GM13976 (cell line): ENCODE measurements around the gene FRMPD3.
"Not testable (repeated sequence)": the region's sequence is repeated elsewhere in the genome, so short reads cannot be mapped to it uniquely, and the experiment has no call there.

Experiments used
- DNase-seq: peaks from one replicate; pipeline ENCODE4 v3.0.0; 2012; ENCODE audit warnings: low spot score
- in situ Hi-C: fragments of 300-500 bp; cut with MboI; formaldehyde crosslinking; loops from one replicate; pipeline ENCODE4 v1.12.0; 2022; ENCODE audit warnings: low sequenced_read_pairs, mixed read lengths, inconsistent platforms; ENCODE audit not compliant: unreplicated experiment
- TF ChIP-seq, protein P1 (sequence below): IDR thresholded peaks from 2 replicates; pipeline ENCODE4 v1.5.1; 2012; ENCODE audit warnings: borderline replicate concordance, mild to moderate bottlenecking; ENCODE audit not compliant: insufficient read depth; ENCODE audit errors: extremely low read depth, missing control alignments, control extremely low read depth

FRMPD3 gene

DNA sequence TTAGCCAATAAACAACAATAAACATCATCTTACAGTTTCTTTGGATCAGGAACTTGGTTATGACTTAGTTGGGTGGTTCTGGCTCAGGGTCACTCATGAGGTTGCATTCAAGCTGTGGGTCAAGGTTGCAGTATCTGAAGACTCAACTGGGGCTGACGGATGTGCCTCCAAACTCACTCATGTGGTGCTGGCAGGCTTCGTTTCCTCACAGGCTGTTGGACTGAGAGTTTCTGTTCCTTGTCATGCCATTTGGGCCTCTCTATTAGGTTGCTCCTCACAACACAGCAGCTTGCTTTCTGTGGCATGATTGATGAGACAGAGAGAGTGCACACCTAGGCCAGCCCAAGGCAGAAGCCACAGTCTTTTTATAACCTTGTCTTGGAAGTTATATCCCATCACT is 20.7 kb downstream of the FRMPD3 start:
- DNase-seq: no peak
- in situ Hi-C loops: no loop called here
- TF ChIP-seq, protein P1, sequence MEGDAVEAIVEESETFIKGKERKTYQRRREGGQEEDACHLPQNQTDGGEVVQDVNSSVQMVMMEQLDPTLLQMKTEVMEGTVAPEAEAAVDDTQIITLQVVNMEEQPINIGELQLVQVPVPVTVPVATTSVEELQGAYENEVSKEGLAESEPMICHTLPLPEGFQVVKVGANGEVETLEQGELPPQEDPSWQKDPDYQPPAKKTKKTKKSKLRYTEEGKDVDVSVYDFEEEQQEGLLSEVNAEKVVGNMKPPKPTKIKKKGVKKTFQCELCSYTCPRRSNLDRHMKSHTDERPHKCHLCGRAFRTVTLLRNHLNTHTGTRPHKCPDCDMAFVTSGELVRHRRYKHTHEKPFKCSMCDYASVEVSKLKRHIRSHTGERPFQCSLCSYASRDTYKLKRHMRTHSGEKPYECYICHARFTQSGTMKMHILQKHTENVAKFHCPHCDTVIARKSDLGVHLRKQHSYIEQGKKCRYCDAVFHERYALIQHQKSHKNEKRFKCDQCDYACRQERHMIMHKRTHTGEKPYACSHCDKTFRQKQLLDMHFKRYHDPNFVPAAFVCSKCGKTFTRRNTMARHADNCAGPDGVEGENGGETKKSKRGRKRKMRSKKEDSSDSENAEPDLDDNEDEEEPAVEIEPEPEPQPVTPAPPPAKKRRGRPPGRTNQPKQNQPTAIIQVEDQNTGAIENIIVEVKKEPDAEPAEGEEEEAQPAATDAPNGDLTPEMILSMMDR: no peak

DNA sequence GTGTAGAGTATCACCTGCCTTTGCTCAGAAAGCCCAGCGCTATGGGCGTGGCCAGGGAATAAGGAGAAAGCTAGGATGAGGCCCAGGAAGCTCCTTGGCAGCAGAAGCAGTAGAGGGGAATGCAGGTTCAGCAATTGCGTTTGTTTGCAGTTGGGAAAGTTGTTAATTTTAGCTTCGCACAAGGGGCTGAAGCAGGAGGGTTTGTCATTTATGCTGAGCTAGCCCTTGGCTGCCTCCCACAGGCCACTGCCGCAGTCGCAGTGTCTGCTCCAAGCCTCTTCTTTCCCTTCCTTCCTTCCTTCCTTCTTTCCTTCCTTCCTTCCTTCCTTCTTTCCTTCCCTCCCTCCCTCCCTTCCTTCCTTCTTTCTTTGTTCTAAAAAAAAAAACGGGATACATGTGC is 21.5 kb downstream of the FRMPD3 start:
- in situ Hi-C loops: no loop called here
- TF ChIP-seq, protein P1: no peak
- DNase-seq: no peak

DNA sequence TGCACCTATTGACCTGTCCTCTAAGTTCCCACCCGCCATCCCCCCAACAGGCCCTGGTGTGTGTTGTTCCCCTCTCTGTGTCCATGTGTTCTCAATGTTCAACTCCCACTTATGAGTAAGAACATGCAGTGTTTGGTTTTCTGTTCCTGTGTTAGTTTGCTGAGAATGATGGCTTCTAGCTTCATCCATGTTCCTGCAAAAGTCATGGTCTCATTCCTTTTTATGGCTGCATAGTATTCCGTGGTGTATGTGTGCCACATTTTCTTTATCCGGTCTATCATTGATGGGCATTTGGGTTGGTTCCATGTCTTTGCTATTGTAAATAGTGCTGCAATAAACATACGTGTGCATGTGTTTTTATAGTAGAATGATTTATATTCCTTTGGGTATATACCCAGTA is 22.0 kb downstream of the FRMPD3 start:
- in situ Hi-C loops: not testable (repeated sequence)

DNA sequence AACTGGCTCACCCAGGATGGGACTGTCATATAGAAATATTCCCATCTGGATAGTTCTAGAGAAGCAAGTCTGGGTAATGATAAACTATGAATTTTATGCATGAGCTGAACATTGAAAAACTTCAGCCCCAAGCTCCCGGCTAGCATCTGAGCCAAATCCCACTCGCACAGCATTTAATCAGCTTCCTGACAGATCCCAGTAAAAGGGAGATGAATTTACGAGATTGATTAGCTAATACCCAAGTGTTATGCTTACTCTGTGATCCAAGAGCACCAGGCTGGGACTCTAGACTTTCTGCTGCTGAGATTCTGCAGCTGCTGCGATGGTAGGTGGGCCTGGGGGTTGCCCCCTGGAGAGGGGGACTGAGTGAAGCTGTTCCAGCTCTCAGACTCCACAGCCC is 28.0 kb downstream of the FRMPD3 start:
- in situ Hi-C loops: no loop called here
- TF ChIP-seq, protein P1: no peak
- no peak for DNase-seq

More for the DNA sequence above, 22.0 kb downstream of the FRMPD3 start:
- DNase-seq: not testable (repeated sequence)

DNA sequence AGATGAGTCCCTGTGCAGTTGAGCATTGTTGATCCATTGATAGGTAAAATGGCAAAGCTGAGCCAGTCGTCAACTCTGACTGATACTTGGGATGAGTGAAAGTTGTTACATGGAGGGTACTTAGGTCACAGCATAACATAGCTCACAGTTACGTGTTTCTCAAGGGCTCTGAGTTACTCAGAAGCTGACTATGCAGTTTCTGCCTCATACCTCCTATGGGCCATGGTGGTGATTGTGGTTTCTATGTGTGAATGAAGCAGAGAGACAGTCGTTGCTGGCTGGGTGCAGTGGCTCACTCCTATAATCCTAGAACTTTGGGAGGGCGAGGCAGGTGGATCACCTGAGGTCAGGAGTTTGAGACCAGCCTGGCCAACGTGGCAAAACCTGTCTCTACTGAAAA is 30.8 kb downstream of the FRMPD3 start:
- TF ChIP-seq, protein P1: no peak
- DNase-seq: no peak
- in situ Hi-C loops: no loop called here

DNA sequence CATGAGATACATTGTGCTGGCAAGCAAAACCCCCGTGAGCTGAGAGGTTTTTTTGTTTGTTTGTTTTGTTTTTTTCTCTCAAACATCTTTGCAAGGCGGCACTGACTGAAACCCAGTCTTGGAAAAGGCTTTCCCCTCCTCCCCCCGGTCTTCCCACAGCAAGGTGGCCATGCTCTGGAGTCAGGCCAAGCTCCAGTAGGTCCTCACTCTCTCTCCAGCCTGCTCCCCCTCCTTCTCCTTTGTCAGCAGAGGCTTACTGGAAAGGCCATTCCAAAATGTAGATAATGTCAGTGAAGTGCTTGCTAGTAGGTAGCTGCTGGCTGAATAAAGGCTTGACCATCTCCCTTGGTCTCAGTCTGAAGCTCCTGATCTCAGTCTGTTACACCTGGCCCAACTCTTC is 32.6 kb downstream of the FRMPD3 start:
- TF ChIP-seq, protein P1: no peak
- in situ Hi-C loops: no loop called here
- no peak for DNase-seq

DNA sequence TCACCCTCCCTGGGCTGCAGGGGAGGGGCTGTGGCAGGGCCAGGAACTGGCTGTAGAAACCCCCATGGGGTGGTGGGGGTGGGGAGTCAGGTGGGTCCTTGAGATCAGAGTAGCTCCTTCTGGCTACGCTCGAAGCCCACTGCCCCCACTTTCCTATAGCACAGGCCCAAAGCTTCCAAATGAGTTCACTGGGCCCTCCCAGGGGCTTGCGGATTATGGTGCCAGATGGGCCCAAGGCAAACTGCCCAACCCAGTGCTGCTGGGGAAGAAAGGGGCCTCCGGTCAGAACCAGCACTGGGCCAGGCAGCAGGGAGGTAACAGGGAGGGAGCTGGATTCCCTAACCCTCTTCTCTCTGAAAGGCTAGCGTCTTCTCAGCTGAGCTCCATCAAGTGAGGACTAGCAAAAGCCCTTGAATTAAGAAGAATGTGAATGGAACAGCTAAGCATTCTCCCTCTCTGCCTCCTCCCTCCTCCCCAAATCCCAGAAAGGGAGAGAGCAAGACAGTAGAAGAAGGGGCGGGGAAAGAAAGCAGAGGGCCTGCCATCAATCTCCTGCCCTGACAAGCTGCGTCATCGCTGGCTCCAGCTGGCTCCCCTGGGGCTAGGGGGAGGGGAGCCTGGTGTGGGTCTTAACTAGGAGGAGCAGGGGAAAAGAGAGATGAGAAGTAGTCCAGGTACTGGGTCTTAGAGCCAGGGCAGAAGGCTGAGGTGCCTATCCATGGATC is 34.7 kb downstream of the FRMPD3 start:
- in situ Hi-C loops: no loop called here
- no peak for DNase-seq
- TF ChIP-seq, protein P1: no peak
